ENCODE results near the gene TMEM258. TPM values are rescaled to one million over a fixed set of nuclear protein-coding genes. Genes with fewer than 3 reads are reported as not detected.

TMEM258 gene
- total RNA-seq, 1 experiment from 2014 or later = 110 TPM

DNA sequence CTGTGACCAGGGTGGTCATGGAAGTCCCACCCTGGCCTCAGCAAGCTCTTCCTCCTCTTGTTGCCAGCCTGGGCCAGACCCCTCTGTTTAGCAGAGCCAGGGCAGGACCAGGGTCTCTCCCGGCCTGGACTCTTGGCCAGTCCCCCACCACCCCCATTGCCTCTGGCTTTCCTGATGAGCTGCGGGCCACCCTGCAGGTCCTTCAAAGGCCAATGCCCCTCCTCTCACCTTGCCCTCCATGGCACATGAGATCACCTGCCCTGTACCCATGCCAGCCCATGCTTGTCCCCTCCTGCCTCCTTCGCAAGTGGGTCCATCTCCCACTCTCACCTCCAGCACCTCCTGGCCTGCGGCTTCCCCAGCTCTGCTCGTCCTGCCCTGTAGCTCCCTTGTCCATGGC is 46.1 kb upstream of the TMEM258 start:
- Histone ChIP-seq H3F3A (ENCODE audit: low read length, unreplicated experiment) (no peaks in the 10 kb centered on the region), H3K4me1 (ENCODE audit: insufficient read depth, low read length) (no peaks in the 10 kb centered on the region; the same call in 1 of the 2 replicates), H3K4me3 (ENCODE audit: low read length) (no peak overlapping the region), H3K9me3 (ENCODE audit: low read length) (no peaks in the 10 kb centered on the region), H3K36me3 (ENCODE audit: low read depth, low read length) (peaks cover 37% of the 10 kb centered on the region), H3K4me2 (ENCODE audit: low read length) (no peak overlapping the region), H3K79me2 (ENCODE audit: low read length) (peaks cover 21% of the 10 kb centered on the region), H3K9ac (ENCODE audit: low read length) (no peak overlapping the region), H2AFZ (ENCODE audit: low read length) (no peak overlapping the region), H4K20me1 (ENCODE audit: low read length) (peaks cover 3% of the 10 kb centered on the region; the same call in 1 of the 2 replicates), H3K9me2 (replicated peaks; ENCODE audit: low read length) (no peaks in the 10 kb centered on the region), H3K27me3 (ENCODE audit: low read length) (no peaks in the 10 kb centered on the region), H3K27ac (ENCODE audit: low read length) (no peak overlapping the region)
- POLR2A ChIA-PET (ENCODE audit: unreplicated experiment) = no interaction called here
- BruUV-seq (replicated peaks) = no TSS peak
- intact Hi-C loops (cut with micrococcal nuclease) = no loop called here
- CTCF ChIA-PET = no interaction called here
- ATAC-seq (no peak), DNase-seq (no peak)
- TF ChIP-seq EZH2phosphoT487 (IDR thresholded peaks at IDR 0.05; ENCODE audit: borderline replicate concordance, low read length) (no peak), CTCF (conservative IDR thresholded peaks at IDR 0.05; ENCODE audit: low read depth, low read length) (no peak), EZH2 (IDR thresholded peaks at IDR 0.05; ENCODE audit: low read length, unreplicated experiment) (no peak)

DNA sequence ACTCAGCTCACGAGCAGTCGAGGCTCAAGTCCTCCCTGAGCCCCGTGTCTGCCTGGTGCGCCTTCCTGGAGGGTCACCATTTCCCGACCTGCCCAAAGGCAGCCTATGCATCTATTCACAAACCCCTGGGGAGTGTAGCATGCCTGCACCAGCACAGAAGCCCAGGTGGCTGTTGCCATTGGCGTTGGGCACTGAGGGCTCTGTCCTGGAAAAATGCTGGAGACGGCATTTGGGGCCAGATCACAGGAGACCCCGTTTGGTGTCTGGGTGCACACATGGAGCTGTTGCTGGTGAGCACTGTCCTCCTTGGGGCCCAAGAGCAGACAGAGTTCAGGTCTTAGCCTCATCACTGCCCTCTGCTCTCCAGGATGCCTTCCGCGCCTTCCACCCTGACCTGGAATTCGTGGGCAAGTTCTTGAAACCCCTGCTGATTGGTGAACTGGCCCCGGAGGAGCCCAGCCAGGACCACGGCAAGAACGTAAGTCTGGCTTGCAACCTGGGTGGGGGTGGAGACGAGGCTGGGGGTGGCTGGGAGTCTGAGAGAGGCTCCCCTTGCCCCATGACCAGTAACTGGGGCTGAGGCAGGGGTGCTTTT is 45.1 kb upstream of the TMEM258 start:
- Histone ChIP-seq H3K9me3 (ENCODE audit: low read length) (no peaks in the 10 kb centered on the region), H3F3A (ENCODE audit: low read length, unreplicated experiment) (no peaks in the 10 kb centered on the region), H3K4me3 (ENCODE audit: low read length) (no peak overlapping the region), H3K4me2 (ENCODE audit: low read length) (no peak overlapping the region), H3K27ac (ENCODE audit: low read length) (no peak overlapping the region), H3K79me2 (ENCODE audit: low read length) (peaks cover 31% of the 10 kb centered on the region), H3K9ac (ENCODE audit: low read length) (no peak overlapping the region), H3K4me1 (ENCODE audit: insufficient read depth, low read length) (no peaks in the 10 kb centered on the region; the same call in 1 of the 2 replicates), H3K27me3 (ENCODE audit: low read length) (no peaks in the 10 kb centered on the region), H3K9me2 (replicated peaks; ENCODE audit: low read length) (no peaks in the 10 kb centered on the region), H3K36me3 (ENCODE audit: low read depth, low read length) (peaks cover 30% of the 10 kb centered on the region), H2AFZ (ENCODE audit: low read length) (no peak overlapping the region), H4K20me1 (ENCODE audit: low read length) (peaks cover 10% of the 10 kb centered on the region; the same call in 1 of the 2 replicates)
- no peak for DNase-seq
- ChIA-PET CTCF (no interaction called here), POLR2A (ENCODE audit: unreplicated experiment) (no interaction called here)
- no TSS peak for BruUV-seq (replicated peaks)
- no peak for ATAC-seq
- intact Hi-C loops (cut with micrococcal nuclease) = no loop called here
- TF ChIP-seq CTCF (conservative IDR thresholded peaks at IDR 0.05; ENCODE audit: low read depth, low read length) (no peak), EZH2 (IDR thresholded peaks at IDR 0.05; ENCODE audit: low read length, unreplicated experiment) (no peak), EZH2phosphoT487 (IDR thresholded peaks at IDR 0.05; ENCODE audit: borderline replicate concordance, low read length) (no peak)

DNA sequence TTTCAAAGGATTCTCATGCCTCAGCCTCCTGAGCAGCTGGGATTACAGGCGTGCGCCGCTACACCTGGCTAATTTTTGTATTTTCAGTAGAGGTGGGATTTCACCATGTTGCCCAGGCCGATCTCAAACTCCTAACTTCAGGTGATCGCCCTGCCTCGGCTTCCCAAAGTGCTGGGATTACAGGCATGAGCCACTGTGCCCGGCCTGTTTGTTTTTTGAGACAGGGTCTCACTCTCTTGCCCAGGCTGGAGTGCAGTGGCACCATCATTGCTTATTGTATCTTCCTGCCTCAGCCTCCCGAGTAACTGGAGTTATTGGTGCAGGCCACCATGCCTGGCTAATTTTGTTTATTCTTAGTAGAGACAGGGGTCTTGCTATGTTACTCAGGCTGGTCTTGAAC is 43.8 kb upstream of the TMEM258 start:
- ATAC-seq (no peak), DNase-seq (no peak)
- peaks cover 44% of the 10 kb centered on the region for H3K79me2 ChIP-seq (ENCODE audit: low read length)
- H3F3A ChIP-seq (ENCODE audit: low read length, unreplicated experiment) = no peaks in the 10 kb centered on the region
- no peaks in the 10 kb centered on the region for H3K9me3 ChIP-seq (ENCODE audit: low read length)
- H3K9me2 ChIP-seq (replicated peaks; ENCODE audit: low read length) = no peaks in the 10 kb centered on the region
- H3K36me3 ChIP-seq (ENCODE audit: low read depth, low read length) = peaks cover 20% of the 10 kb centered on the region
- no peak overlapping the region for H3K4me2 ChIP-seq (ENCODE audit: low read length)
- H3K27ac ChIP-seq (ENCODE audit: low read length) = no peak overlapping the region
- TF ChIP-seq EZH2phosphoT487 (IDR thresholded peaks at IDR 0.05; ENCODE audit: borderline replicate concordance, low read length) (no peak), CTCF (conservative IDR thresholded peaks at IDR 0.05; ENCODE audit: low read depth, low read length) (no peak), EZH2 (IDR thresholded peaks at IDR 0.05; ENCODE audit: low read length, unreplicated experiment) (no peak)
- no peak overlapping the region for H3K9ac ChIP-seq (ENCODE audit: low read length)
- H3K4me3 ChIP-seq (ENCODE audit: low read length) = no peak overlapping the region
- H3K4me1 ChIP-seq (ENCODE audit: insufficient read depth, low read length) = no peaks in the 10 kb centered on the region; the same call in 1 of the 2 replicates
- ChIA-PET POLR2A (ENCODE audit: unreplicated experiment) (no interaction called here), CTCF (no interaction called here)
- H2AFZ ChIP-seq (ENCODE audit: low read length) = no peak overlapping the region
- peaks cover 23% of the 10 kb centered on the region; the same call in 1 of the 2 replicates for H4K20me1 ChIP-seq (ENCODE audit: low read length)
- intact Hi-C loops (cut with micrococcal nuclease) = no loop called here
- no peaks in the 10 kb centered on the region for H3K27me3 ChIP-seq (ENCODE audit: low read length)
- no TSS peak for BruUV-seq (replicated peaks)
